Activated CD4-positive, alpha-beta T cell treated with anti-CD3 and anti-CD28 coated beads for 1 hour (primary cell): ENCODE data around the gene PADI6.

ENCODE experiments used
- DNase-seq: peaks from one replicate; pipeline ENCODE4 v3.0.0-alpha.2; 2020

Gene PADI6

GRCh38 chr1:17358557-17358956, 13.4 kb upstream of the PADI6 start:
- DNase-seq = no peak

DNA sequence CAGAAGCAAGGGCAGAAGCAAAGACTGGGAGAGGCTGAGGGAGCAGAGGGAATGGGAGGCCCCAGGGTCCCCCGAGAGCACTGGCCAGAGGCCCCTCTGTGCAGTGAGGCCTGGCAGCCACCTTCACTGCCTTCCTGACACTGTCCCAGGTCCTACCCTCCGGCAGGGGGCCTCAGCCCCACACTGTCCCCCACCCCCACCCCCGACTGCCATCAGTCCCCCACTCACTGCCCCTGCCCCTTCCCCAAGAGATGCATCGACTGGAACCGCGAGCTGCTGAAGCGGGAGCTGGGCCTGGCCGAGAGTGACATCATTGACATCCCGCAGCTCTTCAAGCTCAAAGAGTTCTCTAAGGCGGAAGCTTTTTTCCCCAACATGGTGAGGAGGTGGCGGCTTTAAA, 13.0 kb upstream of the PADI6 start:
- no peak for DNase-seq

DNA sequence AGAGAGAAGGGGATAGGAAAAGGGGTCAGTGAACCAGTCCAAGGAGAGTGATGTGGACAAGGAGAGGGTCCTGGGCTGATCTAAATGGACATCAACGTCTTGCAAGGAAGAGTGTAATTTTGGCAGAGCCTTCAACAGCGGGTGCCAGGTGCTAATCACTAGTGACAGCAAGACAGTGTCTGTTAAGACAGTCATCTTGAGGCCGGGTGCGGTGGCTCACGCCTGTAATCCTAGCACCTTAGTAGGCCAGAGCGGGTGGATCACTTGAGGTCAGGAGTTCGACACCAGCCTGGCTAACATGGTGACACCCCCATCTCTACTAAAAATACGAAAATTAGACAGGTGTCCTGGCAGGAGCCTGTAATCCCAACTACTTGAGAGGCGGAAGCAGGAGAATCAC, 12.2 kb upstream of the PADI6 start:
- DNase-seq = no peak

DNA sequence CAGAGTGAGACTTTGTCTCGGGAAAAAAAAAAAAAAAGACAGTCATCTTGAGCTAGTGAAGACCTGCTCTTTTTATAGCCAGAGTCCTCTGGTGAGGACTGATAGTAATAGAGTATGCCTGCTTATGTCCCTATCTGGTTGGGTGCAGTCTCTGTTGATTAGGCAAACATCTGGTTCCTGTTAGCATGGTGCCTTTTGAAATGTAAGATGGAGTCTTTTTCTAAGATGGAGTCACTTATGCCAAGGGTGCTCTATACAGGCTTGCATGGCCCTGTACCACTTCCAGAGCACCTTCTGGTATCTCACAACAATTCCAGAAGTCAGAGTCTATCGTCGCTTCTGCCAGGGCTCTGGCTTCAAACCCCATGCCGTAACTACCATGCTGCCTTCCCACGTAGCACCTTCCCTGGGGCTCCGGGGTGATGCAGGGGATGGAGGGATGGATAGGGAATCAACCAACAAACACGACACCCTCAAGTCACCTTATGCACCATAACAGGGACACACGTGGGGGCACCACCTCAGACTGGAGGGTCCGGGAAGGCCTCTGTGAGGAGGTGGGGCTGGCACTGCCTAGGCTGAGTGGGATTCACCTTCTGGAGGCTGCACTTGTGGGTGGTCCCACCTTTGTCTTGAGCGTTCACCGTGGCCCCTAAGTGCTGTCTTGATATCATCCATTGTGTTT, 11.6 kb upstream of the PADI6 start:
- DNase-seq = no peak

DNA sequence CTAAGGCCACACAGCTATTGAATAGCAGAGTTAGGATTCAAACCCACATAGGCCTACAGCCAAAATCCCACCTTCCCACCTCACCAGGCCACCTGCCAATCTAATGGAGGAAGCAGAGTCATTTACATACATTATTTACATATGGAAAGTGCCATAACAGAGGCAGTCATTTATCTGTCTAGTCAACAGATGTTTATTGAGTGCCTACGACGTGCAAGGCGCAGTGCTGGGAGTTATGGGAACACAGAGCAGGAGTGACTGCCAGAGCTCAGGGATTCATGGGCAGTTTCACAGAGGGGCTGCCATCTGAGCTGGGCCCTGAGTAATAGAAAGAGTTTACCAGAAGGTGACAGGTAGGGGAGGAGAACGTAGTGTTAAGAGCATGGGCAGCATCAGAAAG, 10.3 kb upstream of the PADI6 start:
- no peak for DNase-seq

- DNase-seq = no peak
Observed at GRCh38 chr1:17363351-17363750, 8.6 kb upstream of the PADI6 start.

DNA sequence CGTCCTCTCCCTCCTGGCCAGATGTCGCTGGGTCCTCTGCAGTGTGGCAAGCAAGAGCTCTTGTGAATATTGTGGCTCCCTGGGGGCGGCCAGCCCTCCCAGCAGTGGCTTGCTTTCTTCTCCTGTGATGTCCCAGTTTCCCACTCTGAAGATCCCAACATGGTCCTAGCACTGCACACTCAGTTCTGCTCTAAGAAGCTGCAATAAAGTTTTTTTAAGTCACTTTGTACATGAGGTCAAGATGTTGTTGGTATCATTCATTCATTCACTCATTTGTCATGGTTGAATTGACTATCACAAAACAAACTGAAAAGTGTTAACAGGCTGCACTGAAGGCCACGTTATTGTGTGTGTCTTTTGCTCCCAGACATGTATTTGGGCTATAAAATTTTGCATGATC, 8.2 kb upstream of the PADI6 start:
- DNase-seq = no peak

GRCh38 chr1:17365293-17365692, 6.7 kb upstream of the PADI6 start:
- DNase-seq = no peak

- no peak for DNase-seq
Observed at GRCh38 chr1:17369466-17369865, 2.5 kb upstream of the PADI6 start.

DNA sequence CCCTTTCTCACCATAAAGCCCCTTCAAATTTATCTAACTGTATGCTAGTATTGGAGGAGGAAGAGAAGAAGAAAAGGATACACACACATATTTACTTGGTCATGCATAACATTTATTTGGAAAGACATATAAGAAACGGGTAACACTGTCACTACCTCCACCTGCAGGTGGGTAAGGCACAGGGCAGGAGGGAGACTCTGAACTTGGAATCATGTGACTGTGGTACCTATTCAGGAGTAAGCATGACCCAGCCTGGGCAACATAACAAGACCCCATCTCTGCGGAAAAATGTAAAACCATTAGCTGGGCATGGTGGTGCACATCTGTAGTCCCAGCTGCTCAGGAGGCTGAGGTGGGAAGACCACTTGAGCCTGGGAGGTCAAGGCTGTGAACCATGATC, 1.4 kb upstream of the PADI6 start:
- no peak for DNase-seq

GRCh38 chr1:17372955-17373354, 959 bp downstream of the PADI6 start:
- no peak for DNase-seq

- DNase-seq = no peak
Observed at GRCh38 chr1:17375651-17376050, 3.7 kb downstream of the PADI6 start.

- DNase-seq = no peak
Observed at GRCh38 chr1:17377325-17377953, 5.4 kb downstream of the PADI6 start.

- no peak for DNase-seq
Observed at GRCh38 chr1:17381161-17381560, 9.2 kb downstream of the PADI6 start.

DNA sequence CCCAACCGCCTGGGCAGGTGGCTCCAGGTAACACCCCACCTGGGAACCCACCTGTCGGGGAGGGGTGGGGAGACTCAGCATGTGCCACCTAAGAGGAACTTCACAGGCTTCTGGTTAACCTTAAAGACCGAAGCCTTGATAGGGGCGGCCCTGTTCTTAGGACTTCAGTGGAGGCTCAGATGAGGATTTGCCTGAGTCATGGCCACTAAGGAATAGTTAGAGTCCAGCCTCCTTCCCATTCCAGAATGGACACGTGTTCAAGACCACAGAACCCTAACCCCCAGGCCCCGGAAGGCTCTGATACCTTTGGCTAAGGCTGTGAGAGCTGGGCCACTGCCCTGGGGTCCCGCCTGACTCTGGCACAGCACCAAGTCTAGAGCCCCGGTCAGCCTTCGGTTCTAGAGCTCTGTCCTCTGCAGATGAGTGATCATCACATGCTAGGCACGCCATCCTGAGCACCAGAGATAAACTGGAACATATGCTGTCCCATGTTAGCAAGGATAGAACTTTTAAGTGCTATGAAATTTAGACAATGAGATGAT, 20.3 kb downstream of the PADI6 start:
- no peak for DNase-seq

DNA sequence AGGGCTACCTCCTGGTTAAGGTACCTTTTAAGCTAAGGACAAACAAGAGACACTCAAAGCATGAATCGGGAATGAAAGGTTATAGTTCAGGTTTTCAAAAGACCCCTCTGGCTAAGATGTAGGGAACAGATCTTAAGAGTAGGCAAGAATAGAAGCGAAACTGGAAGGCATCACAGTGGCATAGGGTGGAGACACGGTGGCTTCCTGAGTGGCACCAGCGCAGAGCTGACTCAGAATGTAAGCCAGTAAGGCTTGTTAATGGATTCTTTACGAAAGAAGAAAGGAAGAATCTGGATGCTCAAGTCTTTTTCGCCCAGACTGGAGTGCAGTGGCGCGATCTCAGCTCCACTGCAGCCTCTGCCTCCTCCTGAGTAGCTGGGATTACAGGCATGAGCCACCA, 21.2 kb downstream of the PADI6 start:
- no peak for DNase-seq

GRCh38 chr1:17397910-17398695, 26.1 kb downstream of the PADI6 start:
- no peak for DNase-seq

DNA sequence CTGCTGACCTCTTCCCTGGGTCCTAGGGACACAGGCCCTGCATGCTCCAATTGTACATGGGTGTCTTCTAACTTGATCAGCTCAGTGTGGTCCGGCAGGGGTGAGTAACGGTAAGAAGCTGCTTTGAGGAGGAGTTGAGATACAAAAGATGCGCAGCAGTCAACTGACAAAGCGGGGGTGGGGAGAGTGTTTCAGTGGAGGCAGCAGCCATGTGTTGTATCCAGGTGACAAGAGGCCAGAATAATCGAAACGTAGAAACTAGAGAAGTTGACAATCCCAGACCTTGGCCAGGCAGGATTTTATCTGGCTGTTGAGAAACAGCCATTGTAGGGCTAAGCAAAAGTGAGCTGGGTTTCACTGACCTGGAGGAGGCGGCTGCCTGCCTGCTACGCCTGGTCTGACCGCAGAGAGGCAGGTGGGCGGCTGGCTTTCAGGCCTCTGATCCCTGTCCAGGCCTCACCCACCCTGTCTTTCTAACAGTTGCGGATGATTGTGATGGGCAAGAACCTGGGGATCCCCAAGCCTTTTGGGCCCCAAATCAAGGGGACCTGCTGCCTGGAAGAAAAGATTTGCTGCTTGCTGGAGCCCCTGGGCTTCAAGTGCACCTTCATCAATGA, 28.8 kb downstream of the PADI6 start:
- no peak for DNase-seq

DNA sequence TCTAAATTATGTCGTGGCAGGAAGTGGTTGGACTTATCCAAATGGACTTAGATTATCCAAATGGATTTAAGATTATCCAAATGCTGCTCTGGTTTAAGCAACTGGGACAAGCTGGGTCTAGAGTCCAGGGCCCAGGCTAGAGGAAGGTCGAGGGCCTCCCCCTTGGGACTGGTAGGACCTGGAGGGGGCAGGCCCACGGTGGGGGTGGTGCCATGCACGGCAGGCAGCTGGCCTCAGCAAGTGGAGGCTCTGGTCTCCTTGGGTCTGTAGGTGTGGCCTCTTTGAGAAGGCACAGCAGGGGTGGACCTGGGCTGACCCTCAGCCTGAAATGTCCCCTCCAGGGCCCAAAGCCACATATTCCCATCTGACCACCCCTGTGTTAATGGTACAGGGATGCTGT, 29.8 kb downstream of the PADI6 start:
- DNase-seq = no peak

- DNase-seq = no peak
Observed at GRCh38 chr1:17403081-17403480, 31.1 kb downstream of the PADI6 start.

DNA sequence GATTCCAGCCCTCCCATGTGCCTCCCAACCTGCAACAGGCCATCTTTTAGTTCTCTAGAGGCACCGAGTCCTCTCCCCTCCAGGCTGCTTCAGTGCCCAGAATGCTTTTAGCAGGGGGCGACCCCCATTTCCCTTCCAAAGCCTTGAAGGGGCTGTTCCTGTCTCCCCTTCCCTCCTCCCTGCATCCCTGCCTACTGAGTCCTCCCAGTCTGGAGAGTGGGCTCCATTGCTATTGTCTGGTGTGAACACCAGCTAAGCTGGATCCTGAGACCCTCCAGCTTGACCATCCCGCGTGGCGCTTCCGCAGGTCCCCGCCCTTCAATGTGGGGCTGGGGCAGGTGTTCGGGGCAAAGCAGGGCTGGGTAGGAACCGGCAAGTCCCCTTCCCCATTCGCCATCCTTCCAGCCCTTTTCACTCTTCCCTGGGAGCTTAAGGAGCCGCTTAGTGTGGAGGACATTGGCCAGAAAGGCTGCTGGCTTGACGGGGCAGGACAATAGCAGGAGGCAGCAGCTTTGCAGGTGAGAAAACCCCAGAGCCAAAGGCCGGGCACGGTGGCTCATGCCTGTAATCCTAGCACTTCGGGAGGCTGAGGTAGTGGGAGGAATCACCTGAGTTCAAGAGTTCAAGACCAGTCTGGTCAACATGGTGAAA, 32.2 kb downstream of the PADI6 start:
- DNase-seq = no peak

DNA sequence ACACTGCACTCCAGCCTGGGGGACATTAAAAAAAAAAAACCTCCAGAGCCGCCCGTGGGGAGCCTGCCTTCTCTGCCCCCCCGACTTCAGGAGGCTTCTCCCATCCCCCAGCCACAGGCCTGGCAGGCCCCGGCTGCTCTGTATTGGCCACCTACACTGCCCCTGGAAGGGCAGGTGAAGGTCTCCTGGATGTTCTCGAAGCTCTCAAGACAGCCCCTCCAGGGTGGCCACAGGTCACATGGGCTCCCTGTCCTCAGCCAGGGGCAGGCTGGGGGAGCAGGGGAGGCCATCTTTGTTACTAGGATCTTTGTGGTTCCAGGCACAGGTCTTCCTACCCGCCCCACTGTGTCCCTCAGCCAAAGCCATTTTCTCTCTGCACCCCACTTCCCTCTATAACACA, 32.8 kb downstream of the PADI6 start:
- DNase-seq = no peak
